Middle frontal gyrus (tissue), 1 donor: Measurements from ENCODE around the gene ETFA.

Source experiments
- DNase-seq: peaks from one replicate; pipeline ENCODE4 v3.0.0-alpha.2; 2015; ENCODE audit warnings: low spot score; ENCODE audit errors: extremely low spot score

ETFA gene

GRCh38 chr15:76176487-76177085 lies 134.7 kb downstream of the ETFA start:
- DNase-seq, result no peak

- DNase-seq, result no peak
Measured at GRCh38 chr15:76176059-76176458, 135.2 kb downstream of the ETFA start.

- no peak for DNase-seq
Measured at GRCh38 chr15:76175442-76175841, 135.8 kb downstream of the ETFA start.

GRCh38 chr15:76174654-76175053 lies 136.6 kb downstream of the ETFA start:
- no peak for DNase-seq

- DNase-seq, result no peak
Measured at GRCh38 chr15:76173317-76173834, 137.9 kb downstream of the ETFA start.

GRCh38 chr15:76172782-76173181 lies 138.5 kb downstream of the ETFA start:
- no peak for DNase-seq

GRCh38 chr15:76169911-76170800 lies 141.1 kb downstream of the ETFA start:
- DNase-seq, result no peak

DNA sequence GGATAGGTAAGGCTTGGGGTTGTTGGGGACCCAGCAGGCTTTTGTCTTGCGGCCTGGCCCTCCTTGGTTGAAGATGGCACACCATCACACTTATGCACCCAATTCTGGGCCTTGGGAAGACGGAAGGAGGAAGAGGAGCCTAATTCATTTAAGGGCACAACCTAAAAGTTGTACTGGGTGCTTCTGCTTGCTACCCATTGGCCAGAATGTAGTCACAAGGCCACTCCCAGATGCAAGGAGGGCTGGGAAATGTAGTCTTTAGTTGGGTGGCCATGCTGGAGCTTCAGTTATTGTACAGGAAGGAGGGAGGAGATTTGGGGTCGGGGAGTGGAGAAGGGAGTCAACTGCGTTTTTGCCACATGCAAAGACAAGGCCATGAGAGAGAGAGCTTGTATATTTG lies 142.3 kb downstream of the ETFA start:
- DNase-seq, result no peak

DNA sequence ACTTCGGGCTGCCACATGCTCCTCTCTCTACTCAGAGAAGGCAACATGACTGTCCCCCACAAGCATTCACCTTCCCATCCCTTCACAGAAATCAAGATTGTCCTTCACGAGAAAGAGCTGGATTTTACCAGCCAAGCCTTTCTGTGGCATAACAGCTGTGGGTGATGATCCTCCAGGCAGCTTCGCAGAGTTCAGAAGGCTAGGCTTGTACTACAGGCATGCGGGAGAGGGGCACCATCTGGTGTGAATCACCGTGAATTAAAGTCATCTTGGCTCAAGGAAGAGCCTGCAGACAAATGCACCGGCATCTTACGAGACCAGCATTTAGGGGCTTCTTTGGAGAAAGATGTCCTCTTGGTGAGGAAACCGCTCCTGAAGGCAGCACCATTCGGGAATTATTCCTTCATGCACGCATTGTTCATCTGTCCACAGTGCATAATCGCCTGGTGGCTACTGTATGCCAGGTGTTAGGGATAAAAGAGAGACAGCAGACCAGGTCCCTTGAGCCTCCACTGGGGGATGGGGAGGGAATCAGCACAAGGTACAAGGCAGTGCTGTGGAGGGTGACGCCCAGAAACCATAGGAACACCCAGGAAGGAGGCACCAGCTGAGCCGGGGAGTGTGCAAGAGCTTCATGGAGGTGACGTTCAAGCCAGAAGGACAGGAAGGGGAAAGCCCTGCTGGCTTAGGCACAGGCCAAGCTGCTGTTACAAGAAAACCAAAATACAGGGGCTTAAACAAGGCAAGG lies 142.9 kb downstream of the ETFA start:
- DNase-seq, result no peak

DNA sequence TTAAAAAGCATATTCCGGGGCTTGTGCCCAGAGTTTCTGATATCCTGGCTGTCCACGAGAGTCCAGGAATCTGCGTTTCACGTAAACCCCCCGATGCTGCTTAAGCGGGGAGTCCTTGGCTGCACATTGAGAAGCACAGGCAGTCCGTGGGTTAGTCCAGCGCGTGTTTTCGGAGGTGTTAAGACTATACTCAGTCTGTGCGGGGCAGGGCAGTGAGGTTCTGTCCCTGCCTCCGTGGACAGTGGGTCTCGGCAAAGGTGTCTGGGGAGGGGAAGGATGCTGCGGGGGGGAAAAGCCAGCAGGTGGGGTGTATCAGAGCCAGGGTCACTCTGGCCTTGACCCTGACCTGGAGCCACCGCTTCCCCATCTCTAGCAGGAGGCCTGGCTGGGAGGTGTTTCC lies 145.3 kb downstream of the ETFA start:
- DNase-seq, result no peak
